Measurements from ENCODE around the gene KIAA1549.

Gene KIAA1549

DNA sequence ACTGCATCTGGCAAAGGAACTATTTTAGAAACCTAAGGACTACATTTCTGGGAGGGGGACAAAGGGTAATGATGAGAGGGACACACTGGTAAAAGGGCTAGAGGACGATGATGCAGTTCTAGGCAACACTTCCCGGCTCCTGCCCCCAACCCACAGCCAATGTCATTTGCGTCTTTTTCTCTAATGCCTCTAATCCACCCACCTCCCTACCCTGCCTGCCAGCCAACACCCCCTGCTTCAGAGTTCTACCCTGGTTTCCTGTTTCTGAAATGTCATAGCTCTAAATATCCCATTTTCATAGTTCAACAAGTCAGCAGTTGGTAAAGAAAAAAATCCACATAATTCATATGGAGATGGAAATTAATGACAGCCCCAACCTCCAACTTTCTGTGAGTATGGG lies 79.0 kb downstream of the KIAA1549 start:
- no peak for DNase-seq

DNA sequence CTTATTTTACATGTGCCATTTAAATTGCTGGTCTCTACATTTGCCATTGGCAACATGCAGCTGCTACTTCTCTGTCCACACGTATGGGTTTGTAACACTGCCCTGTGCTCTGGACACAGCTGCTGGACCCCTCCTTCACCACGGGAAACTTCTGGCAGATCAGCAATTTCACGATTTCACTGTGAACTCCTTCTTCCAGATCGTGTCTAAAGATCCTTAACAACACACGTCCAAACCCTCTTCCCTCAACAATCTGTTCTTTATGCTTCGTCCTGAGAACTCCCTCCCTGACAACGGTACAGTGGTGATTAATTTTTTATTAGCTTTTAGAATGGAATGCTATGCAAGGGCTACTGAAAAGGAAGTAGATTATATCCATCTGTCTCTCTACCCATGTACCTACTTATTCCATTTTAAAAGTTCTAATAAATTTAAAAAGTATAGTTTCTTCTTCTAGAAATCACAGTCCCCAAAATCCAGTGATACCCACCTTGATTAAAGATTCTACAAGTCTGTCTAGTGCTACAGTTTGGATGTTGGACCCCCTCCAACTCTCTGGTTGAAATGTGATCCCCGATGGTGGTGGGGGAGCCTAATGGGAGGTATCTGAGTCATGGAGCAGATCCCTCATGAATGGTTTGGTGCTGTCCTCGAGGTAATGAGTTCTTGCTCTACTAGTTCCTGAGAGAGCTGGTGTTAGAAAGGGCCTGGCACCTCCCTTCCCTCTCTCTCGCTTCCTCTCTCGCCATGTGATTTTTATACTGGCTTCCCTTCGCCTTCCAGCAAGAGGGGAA lies 81.0 kb downstream of the KIAA1549 start:
- DNase-seq = no peak

DNA sequence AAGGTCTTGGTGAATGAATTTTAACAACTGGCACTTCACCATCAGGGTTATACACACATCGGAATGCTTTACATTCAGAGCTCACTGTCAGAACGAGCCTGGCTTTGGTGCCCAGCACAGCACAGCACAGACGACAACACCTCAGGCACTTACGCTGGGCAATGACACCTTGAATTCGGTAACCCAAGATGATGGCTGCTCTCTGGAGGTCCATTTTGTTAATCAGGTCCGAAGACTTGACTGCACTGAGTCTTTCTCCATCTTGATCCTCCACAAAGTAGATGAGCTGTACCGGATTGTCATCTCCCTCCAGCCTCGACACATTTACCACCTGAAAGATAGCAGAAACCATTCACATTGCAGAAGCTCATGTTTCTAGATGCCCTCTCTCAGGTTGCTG lies 82.4 kb downstream of the KIAA1549 start:
- DNase-seq = no peak

DNA sequence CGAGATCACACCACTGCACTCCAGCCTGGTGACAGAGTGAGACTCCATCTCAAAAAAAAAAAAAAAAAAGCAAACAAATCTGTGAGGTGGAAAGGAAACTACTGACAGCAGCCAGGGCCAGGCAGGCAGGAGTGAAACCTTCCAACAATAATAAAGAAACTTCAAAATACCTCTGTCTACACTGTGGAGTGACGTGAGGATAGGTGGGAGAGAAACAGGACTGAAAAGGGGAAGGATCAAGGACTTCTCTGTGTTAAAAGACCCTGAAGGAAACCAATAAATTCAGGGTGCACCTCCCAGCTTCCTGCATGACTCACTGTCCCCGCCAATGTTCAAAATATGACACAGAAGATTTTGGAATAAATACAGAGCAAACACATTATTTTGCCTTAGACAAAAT lies 82.9 kb downstream of the KIAA1549 start:
- no peak for DNase-seq

GRCh38 chr7:138895679-138896078 lies 85.5 kb downstream of the KIAA1549 start:
- DNase-seq = no peak

DNA sequence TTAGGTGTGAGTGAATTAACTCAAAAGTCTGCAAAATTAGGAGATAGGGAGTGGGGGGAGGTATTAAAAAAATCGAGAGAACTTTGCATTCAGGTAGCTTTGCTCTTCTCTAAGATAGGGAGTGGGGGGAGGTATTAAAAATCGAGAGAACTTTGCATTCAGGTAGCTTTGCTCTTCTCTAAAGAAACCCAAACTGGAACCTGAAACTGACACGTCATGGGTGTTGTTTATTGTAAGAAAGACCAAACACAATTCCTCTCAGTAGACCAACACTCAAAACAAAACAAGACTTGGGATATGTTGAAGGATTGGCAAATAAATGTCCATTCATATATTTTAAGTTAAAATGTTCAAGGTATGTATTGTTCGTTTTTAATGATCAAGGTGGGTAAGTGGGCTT lies 87.9 kb downstream of the KIAA1549 start:
- no peak for DNase-seq

DNA sequence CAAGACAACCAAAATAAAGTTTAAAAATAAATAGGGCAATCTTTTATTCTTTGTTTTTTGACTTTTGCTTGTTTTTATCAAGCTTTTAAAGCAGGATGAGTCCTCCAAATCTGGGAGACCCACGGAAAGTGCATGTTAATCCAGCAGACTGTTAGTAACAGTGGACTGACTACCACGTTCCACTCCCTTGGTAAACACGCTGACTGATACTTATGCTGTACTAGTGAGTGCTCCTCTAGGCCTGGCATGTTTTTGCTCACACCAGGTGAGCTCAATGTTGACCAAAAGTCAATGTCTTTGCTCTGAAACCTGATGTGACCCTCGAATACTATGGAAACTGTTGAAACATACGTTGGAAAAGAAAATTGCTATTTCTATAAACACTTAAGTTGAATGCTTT lies 88.4 kb downstream of the KIAA1549 start:
- DNase-seq = no peak

GRCh38 chr7:138892006-138892630 lies 89.1 kb downstream of the KIAA1549 start:
- DNase-seq = no peak

- DNase-seq = peak; percentile 73
These were observed 89.8 kb downstream of the KIAA1549 start for GRCh38 chr7:138891446-138891810.

DNA sequence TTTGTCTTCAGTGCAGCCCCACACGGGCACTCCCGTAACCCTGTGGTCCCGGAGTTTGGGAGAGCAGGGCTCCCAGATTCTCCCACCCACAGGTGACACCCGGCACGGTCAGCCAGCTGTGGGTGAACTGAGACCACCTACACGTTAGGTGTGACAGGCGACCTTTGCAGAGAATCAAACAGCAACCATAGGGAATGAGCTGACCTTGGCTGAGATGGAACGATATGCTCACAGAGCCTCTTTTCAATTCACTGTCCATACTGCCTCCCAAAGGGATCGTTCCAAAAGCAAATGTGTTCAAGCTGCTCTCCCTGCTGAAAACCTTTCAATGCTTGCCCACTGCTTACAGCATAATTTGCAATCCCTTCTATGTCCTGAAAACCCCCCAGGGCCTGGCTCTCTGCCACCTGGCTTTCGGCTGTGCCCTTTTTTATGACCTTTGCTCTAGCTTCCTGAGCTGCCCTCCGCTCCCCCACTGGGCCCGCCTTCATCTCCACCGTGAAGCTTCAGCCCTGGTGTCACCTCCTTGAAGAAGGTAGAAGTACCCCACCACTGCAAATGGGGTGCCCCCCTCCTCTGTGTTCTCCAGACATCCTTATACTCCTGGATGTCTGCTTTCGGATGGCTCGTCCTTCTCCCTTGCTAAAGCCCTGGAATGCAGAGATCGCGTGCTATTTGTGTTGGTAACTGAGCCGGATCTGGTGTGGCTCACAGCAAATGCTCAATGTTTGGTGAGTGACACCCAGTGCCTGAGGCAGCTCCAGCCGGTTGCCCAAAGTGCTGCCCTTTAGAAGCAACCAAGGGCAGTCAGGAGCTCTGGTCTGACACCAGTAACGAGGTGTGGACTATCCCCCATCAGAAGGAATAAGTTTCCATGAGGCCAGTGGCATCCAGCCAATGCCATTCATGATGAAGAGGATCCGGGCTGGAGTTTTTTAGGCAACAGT lies 90.4 kb downstream of the KIAA1549 start:
- DNase-seq = peak; percentile 61

GRCh38 chr7:138889582-138890498 lies 91.3 kb downstream of the KIAA1549 start:
- DNase-seq = no peak

DNA sequence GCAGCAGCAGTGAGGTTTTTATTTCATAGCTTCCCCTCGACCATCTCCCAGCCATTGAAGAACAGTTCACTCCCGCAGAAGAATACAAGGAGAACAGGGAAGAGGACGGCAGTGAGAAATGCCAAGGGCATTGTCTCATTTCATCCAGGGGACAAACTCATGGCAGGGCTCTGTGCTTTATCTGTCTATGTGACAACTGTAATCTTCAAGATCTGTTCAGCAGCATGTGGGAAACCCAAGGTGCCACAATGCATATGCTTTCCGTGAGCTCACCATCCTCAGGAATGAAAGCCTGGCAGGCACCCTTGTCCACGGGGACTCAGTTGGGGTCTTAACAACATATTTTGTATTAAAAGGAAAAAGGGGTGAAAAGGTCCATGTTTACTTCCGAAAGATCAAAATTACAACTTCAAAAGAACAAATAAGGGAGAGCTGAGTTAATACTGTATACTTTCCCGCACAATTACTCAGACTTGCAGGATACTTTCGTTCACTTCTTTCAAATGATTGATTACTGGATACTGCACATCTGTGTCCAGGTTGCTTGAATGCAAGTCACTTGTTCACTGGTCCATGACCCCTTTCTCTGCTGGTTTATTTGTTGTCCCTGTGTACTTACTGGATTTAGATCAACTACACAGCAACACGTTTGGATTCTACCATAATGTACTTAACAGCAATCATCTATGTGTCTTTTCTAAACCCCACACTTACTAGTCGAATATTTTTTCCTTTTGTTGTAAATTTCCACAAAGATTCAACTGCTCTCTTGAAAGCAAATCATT lies 93.1 kb downstream of the KIAA1549 start:
- DNase-seq = no peak

DNA sequence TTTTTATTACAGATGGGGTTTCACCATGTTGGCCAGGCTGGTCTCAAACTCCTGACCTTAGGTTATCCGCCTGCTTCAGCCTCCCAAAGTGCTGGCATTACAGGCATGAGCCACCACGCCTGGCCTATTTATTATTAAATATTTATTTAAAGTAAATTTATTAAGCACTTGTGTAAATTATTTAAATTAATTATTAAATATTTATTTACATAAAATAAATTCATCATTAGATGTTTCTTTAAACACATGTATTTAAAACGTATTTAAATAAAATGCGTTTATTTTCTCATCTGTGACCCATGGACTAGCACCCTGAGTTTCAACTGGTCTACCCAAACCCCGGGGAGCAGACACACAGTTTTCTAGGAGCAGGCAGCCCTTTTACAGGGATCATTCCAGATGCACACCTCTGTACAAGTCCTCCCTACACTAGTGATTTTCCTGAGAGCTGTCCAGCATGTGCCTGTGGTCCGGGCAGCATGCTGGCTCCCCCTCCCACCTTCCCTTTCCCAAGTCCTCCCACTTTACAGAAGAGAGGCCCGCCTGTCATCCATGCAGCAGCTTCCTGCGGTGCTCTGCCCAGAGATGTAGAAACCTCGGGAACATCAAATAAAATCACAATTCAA lies 94.0 kb downstream of the KIAA1549 start:
- DNase-seq = no peak

DNA sequence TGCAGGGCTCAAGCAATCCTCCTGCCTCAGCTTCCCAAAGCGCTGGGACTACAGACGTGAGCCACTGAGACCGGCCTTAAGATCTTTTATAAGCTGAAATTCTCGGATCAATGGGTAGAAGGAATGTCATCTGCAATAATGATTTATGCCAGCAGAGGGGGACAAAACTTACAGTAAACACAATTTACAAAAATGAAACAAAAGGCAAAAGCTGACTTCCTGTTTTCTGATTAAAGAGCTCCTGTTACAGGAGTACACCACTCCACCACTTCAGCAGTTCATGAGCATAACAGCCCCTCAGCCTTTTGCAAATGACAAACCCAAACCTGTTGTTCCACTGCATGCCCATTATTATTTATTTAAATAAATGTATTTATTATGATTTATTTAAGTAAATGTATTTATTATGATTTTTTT lies 94.7 kb downstream of the KIAA1549 start:
- peak; percentile 92 for DNase-seq

- DNase-seq = no peak
These were observed 95.6 kb downstream of the KIAA1549 start for GRCh38 chr7:138885383-138886147.

DNA sequence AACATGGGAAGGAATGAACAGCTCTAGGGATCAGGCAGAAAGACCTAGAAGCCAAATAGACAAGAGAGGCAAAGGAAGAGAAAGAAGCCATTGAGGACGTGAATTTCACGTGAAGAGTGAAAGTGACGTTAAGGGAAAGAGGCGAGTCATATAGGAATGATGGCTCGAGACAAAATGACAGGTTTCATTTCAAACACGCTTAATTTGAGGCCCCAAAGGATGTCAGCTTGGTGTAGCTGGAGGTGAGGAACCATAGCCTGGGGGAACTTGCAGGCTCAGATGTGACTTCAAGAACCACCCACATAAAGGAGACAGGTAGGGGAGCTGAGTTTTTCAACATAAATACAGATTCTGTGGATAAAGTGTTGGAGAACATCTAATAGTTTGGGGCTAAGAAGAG lies 98.9 kb downstream of the KIAA1549 start:
- no peak for DNase-seq

DNA sequence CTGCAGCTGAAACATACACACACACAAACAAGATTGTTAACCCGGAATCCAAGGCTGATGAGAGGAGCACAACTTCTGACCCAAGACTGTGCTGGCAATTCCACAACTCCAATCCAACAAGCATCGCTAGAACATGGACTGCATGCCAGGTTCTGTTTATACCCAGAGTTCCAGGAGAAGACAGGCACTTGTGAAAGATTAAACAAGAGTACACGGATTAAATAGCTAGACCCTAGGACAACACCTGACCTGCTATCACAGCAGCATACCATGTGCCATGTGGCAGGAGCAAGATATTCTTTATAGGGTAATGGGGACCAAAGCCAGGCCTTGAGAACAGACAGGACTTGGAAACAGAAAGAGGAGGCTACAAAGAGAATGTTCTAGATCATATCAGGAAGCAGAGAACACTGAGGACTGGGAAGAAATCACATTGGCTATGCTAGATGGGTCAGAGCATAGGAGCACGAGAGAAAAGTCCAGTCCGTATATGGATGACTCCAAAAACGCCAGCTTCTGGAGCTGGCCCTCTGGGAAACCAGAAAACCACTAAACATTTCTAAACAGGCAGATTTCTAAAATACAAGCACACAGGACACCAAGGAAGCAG lies 99.5 kb downstream of the KIAA1549 start:
- DNase-seq = no peak

DNA sequence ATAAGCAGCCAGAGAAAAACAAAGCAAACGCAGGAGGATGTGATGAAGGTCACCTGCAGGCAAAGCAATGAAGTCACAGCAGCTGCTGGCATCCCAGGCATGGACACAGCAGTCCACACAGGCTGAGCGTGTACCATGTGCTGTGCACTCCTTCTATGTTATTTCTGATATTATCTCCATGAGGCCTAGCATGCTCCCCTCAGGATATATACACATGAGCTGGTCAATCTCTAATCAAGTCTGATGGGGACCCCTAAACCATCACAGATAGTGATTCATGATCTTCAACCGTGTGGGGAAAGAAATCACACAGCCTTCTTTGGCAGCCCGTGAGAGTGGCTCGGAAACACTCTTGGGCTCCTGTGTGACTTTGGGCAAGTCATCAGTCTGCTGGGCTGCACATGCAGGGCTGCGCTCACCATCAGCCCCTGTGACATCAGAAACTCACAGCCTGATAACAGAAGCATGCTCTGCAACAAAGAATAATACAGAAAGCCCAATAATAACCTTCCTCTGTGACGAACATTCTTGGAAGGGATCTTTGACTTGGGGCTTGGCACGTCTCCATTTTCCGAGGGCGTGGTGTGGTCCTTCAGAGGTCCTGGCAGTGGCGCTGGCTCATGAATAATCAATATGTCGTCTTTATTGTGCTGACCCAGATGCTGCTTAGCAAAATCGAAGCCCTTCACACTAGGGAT lies 100.2 kb downstream of the KIAA1549 start:
- DNase-seq = no peak

- DNase-seq = no peak
These were observed 101.8 kb downstream of the KIAA1549 start for GRCh38 chr7:138879356-138879755.

All from eye (tissue), 1 donor.